HG03439 (cell line): ENCODE data around the gene INKA1.

Experiments used
- ATAC-seq: cut with Tn5 transposase; IDR thresholded peaks from one replicate; pipeline ENCODE4 v1.9.1; 2021; ENCODE audit warnings: mild to moderate bottlenecking, moderate library complexity; ENCODE audit not compliant: unreplicated experiment

INKA1 gene

GRCh38 chr3:49786357-49787181 lies 16.5 kb upstream of the INKA1 start, which contains the start of gene IP6K1:
TSS of gene IP6K1 (minus strand) at chr3:49786542. CDS start at chr3:49748040, 38,502 bp downstream.
- ATAC-seq: peak; percentile 96

GRCh38 chr3:49787182-49787464 lies 15.9 kb upstream of the INKA1 start:
- no peak for ATAC-seq

- ATAC-seq: no peak
These were observed 15.5 kb upstream of the INKA1 start for GRCh38 chr3:49787536-49787935.

DNA sequence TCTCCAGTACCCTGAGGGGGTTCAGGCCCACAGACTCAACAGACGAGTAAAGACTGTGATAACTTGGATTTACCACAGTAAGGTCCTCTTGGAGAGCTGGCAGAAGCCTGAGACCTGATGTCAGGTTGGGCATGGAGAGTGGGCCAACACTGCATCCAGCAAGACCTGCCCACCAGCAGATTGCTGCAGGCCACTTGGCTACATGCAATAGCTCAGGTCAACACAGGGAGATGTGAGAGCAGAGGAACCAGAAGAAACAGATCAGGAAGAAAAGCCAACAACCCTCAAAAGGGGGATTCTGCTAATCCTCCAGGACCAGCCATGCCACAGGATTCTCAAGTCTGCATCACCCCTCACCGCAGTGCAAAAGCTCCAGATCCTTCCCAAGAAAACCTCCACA lies 15.0 kb upstream of the INKA1 start:
- ATAC-seq: no peak

GRCh38 chr3:49790626-49791411 lies 12.2 kb upstream of the INKA1 start:
- ATAC-seq: no peak

DNA sequence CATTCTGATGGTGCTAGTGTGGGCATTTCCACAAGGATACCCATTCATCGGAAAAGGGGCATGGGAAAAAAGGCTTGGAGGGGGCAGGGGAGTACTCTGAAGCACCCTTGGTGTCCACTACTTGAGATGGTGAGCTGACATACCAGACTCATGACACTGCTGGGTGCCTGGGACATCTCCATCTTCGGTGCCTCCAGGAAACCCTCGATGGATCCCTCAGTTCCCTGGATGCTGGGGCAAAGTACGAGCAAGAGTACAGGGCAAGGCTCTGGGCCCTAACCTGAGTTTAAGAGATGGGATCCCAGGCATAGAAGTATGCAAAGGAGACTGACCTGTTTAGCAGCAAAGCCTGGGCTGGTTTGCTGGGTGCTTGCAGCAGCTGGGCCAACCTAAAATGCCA lies 11.5 kb upstream of the INKA1 start:
- no peak for ATAC-seq

DNA sequence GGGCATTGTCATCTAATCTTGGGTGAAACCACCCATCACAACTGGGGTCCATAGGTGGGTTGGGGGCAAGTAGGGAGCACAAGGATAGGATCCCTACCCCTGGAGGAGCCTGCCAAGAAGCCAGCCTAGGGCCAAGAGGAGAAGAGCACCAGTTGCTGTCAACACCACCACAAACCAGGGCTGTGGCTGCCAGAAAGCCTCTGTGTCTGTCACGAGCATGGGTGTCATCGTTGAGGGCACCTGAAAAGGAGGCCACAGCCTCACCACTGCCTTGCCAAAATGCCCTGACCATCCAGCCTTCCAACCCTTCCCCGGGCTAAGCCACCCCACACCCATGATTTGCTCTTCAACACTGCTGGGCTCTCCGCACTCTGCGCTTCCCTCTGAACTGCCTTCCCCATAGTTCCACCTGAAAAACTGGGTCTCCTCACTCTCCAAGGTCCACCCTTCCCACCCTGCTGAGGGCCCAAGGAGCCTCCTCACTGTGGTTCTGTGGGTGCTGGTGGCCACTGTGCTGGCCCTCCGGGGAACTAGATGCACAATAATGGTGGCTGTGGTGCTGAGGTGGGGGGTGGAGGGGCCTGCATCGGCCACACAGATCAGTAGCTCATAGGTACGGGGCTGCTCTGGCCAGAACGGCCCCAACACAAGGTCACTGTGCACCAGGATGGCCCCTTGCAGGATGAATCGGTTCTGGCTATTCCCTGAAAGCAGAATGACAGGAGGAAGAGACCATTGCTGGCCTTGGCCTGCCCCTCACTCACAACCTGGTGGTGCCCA lies 10.5 kb upstream of the INKA1 start:
- ATAC-seq: no peak

DNA sequence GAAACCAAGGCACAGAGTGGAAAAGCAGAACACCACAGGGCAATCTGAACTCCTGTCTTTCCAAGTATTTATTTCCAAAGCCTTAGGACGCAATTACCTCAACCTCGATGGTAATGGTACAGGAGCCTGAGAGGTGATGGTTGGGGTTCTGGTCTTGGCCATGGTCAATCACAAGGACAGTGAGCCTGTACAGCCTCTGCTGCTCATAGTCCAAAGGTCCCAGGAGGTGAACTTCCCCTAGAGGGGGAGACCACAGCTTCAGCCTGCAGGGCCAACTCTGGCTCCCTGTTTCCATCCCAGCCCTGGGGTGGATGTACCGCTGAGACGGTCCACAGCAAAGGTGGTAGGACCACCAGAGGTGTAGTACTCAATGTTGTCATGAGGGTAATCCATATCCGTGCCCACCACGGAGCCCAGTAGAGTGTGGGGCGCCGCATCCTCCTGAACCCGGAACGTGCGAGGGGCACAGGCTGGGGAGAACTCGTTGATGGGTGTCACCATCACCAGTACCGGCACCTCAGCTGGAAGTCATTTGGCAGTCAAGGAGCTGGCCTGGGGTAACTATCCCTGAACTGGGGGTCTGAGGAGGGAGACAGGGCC lies 9.5 kb upstream of the INKA1 start:
- no peak for ATAC-seq

GRCh38 chr3:49794431-49794830 lies 8.6 kb upstream of the INKA1 start:
- no peak for ATAC-seq

DNA sequence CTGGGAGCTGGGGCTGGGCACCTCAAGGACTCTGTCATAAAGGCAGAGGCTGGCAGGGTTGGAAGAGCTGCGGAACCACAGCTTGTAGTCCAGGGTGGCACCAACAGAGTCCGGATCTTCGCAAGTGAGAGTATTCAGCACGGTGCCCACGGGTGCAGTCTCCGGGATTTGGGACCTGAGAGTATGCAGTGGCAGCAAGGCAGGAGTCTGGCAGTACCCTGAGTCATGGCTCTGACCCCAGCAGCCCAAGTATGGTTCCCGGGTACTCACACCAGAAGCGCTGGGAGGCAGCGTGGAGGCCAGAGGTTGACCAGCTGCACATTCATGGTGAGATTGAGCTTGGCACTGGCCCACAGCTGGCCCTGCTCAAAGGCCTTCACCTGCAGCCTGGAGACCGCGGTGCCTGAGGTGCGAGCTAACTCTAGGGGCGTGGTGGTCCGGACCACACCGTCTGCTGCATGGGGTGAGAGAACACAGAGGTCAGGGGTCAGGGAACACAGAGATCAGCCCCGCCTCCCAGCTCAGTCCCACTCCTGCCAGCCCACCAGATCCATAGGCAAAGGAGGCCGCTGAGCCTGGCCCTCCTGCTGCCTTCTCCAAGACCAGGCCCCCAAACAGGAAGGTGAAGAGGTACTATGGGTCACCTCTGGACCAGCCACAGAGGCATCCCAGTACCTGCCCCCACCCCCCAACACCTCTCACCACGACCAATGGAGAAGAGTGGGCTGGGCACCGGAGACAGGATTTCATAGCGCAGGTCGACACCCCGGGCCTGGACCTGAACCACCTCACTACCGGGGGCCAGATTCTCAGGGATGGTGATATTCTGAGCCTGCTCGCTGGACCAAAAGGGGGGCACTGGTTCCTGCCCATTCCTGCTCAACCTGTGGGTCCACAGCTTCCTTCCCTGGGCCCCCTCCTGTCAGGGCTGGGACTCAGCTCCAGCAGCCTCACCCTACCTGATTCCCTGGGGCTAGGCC lies 7.8 kb upstream of the INKA1 start:
- ATAC-seq: no peak

DNA sequence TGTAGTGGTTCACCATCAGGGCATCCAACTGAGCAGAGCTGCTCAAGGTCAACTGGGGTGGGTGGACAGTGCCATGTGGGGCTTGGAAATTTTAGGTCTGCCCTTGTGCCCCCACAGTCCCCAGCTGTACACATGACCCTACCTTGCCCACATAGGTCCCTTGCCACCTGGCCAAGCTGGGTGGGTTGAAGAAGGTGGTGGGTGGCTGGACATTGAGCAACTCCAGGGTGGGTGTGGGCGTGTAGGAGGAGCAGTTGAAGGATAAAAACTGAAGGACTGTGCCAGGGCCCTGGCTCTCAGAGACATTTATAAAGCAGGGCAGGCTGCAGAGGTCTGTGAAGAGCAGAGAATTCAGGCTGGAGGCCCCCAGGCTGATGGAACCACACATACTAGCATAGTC lies 4.0 kb upstream of the INKA1 start:
- ATAC-seq: no peak

- ATAC-seq: no peak
These were observed 3.3 kb upstream of the INKA1 start, which contains the start of gene CDHR4 for GRCh38 chr3:49799761-49800160. TSS of gene CDHR4 (minus strand) at chr3:49799873. CDS start at chr3:49799812, 61 bp downstream.

DNA sequence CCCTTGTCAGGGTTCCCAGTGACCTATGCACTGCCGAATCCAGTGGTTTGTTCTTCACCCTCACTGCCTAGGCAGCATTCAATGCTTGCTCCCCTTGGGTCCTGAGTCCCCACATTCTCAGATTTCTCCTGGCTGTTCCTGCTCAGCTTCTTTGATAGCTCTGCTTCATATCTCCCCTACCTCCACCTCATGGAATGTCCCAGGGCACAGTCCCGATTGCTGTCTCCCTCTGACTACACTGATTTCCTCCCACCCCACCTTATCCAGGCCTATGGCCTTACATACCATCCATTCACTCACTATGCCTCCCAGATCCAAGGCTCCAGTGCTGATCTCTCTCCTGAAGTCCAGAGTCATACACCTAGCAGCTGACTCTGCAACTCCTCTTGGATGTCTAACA lies 1.9 kb upstream of the INKA1 start:
- ATAC-seq: no peak

DNA sequence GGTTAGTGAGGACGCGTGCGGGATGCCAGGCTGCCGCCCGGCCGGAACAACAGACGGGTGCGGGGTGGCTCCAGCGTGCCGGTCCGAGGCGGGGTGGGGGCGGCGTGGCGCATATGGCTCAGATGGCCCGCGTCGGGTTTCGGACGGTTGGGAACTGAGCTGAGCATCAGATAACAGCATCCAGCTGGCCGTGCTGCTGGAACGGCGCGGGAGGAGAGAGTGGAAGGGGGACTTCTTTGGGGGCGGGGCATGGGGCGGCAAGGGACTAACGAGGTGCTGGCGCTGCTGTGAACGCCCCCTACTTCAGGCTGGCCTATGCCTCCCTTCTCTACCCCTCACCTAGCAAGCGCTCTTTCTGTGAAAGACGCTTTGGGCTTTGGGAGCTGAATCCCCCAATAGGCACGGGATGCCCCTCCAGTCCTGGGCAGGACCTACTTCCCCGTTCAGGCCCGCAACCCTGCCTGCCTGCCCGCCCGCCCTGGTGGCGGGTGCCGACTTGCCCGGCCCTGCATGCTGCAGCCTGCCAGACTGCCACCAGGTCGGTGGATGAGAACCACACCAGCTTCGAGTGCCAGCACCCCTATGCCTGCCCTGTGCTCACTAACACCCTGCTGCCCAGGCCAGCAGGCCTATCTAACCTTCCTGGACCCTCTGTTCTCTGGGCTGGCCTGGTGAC lies 542 bp downstream of the INKA1 start:
- ATAC-seq: no peak

DNA sequence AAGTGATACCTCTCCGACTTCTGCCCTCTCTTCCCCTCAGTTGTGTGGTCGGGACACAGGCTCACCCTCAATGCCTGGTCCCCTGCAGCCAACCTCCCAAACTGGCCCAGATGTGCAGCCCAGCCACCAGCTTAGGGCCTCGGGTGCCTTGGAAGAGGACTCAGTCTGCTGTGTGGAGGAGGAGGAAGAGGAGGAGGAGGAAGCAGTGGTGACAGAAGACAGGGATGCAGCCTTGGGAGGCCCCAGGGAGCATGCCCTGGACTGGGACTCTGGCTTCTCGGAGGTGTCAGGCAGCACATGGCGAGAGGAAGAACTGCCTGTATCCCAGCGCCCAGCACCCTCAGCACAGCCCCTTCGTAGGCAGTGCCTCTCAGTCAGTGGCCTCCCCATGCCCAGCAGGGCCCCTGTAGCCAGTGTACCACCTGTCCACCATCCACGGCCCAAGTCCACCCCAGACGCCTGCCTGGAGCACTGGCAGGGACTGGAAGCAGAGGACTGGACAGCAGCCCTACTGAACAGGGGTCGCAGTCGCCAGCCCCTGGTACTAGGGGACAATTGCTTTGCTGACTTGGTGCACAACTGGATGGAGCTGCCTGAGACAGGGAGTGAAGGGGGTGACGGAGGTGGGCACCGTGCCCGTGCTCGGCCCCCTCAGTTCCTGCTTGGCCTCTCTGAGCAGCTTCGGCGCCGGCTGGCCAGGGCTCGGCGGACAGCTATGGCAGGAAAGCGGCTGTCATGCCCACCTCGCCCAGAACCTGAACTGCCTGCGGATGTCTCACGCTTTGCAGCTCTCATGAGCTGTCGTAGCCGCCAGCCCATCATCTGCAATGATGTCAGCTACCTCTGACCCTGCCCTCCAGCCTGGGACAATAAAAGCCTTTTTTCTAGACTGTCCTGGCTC lies 1.3 kb downstream of the INKA1 start:
- ATAC-seq: no peak

DNA sequence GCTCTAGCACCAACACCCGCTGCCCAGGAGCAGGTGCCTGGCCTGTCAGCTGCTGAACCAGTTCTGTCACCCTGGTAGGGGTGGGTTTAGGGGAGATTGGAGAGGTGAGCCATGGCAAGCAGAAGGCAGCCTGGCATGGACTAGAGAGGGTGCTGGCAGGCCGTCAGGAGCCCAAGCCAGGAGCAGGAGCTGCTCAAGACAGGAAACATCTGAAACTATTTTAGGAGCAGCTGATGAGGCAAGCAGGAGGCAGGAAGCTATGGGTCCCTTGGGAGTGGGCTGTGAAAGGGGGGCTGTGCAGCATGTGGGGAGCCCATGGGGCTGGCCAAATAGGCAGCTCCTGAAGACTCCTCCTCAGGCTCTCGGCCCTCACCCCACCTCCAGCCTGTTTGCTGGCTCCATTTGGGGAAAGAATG lies 2.3 kb downstream of the INKA1 start:
- no peak for ATAC-seq

DNA sequence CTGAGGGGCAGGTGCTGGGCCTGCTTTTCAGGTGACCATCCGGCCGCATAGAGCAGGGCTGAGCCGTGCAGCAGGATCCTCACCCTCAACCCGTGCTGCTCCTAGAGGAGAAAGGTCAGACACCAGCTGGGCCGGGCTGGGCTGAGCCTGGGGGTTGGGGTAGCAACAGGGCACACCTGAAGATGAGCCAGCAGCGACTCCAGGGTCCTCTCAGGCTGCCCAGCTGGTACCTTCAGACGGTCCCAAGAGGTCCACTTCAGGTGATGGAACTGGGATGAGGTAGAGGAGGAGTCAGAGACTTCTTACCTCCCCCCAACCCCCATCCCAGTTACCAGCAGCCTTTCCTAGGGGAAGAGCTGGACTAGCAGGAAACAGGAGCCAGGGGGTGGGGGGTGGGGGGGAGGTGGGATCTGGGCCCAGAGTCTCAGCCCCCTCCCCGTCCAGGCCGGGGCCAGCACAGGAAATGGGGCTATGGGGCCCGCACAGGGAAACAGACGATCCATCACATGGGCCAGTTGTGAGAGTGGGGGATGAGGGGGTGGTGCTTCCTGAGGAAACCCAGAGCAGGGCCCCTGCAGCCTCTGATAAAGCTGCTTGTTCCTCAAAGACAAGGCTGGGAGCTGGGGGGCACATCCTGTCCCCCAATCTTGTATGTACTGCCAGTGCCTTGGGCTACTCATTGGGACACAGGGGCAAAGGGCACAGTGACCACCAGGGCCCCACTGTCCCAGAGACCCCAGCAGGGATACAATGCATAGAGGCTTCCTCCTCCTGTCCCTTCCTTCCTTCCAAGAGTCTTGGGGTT lies 3.0 kb downstream of the INKA1 start:
- ATAC-seq: no peak

DNA sequence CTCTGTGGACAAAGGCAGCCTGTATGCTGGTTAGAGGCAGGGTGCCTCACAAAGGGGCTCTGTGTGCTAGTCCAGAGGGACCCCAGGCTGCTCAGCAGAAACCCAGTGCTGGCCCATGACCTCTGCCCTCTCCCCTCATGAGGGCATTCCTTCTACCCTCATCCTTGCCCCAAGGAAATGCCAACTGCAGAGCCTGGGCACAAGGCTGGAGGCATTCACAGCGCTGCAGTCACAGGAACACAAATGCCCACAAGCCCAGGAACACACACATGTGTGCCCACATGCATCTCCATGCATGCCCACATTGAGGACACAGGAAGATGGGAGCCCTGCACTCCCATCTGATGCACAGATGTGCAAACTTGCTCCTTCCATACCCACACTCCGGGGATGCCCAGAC lies 3.8 kb downstream of the INKA1 start:
- no peak for ATAC-seq
